Glutamatergic neuron (in vitro differentiated cells): Measurements from ENCODE around the gene SEMA4D. TPM values are rescaled to one million over a fixed set of nuclear protein-coding genes. Genes with fewer than 3 reads are reported as not detected.

ENCODE experiments used
- DNase-seq: peaks from one replicate; pipeline ENCODE4 v3.0.0; 2022
- H3K27ac Mint-ChIP-seq: one replicate; pipeline ENCODE4 v1.8.0; 2020; ENCODE audit warnings: mild to moderate bottlenecking, mixed read lengths, inconsistent platforms; ENCODE audit not compliant: unreplicated experiment
- H3K27me3 Mint-ChIP-seq: one replicate; pipeline ENCODE4 v1.8.0; 2020; ENCODE audit warnings: mild to moderate bottlenecking, moderate library complexity, mixed read lengths, inconsistent platforms; ENCODE audit not compliant: unreplicated experiment
- H3K36me3 Mint-ChIP-seq: one replicate; pipeline ENCODE4 v1.8.0; 2020; ENCODE audit warnings: mild to moderate bottlenecking, mixed read lengths, inconsistent platforms; ENCODE audit not compliant: unreplicated experiment
- H3K4me1 Mint-ChIP-seq: one replicate; pipeline ENCODE4 v1.8.0; 2020; ENCODE audit warnings: mild to moderate bottlenecking, low read depth, mixed read lengths, inconsistent platforms; ENCODE audit not compliant: unreplicated experiment
- H3K4me3 Mint-ChIP-seq: one replicate; pipeline ENCODE4 v1.8.0; 2020; ENCODE audit warnings: mild to moderate bottlenecking, mixed read lengths, inconsistent platforms; ENCODE audit not compliant: unreplicated experiment
- H3K9me3 Mint-ChIP-seq: one replicate; pipeline ENCODE4 v1.8.0; 2020; ENCODE audit warnings: mild to moderate bottlenecking, moderate library complexity, mixed read lengths, inconsistent platforms; ENCODE audit not compliant: unreplicated experiment
- total RNA-seq: library from RNA; stranded (reverse); fragmentation: NEBNext Ultra II Directional; extraction: Animal tissue kit (Norgen Biotek cat#: 25700); gene quantifications from one replicate; pipeline ENCODE4 v1.2.1, GENCODE V29; 2021; ENCODE audit not compliant: unreplicated experiment
- TF ChIP-seq, protein P1 (sequence below): fragments of 200-600 bp; sonication (generic); IDR thresholded peaks from one replicate; pipeline ENCODE4 v1.5.0; 2021; ENCODE audit not compliant: partially characterized antibody, unreplicated experiment

Gene SEMA4D
- total RNA-seq, 1 donor from 2014 or later = 192 TPM

DNA sequence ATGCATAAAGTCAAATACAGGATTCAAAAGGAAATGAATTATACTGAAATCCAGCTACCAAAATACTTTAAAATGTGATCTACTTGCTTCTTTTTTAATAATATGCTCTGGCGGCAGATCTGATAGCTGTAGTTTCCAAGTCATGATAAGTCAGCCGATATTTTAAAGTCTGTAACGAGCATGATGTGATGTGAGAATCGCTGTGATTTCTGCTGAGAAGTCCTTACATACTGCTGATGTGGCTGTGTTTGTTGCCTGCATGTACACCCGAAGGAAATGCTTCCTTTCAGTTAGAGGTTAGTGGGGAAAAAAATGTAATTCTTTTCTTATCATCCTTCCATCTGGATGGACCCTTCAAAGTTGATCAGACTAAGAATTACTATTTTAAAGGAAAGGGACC lies 4.8 kb upstream of the SEMA4D start:
- Mint-ChIP-seq H3K4me3 (no peak overlapping the region), H3K27ac (no peak overlapping the region), H3K36me3 (no peaks in the 10 kb centered on the region), H3K9me3 (peaks cover 2% of the 10 kb centered on the region), H3K4me1 (peaks cover 7% of the 10 kb centered on the region), H3K27me3 (peaks cover 2% of the 10 kb centered on the region)
- TF ChIP-seq, protein P1, sequence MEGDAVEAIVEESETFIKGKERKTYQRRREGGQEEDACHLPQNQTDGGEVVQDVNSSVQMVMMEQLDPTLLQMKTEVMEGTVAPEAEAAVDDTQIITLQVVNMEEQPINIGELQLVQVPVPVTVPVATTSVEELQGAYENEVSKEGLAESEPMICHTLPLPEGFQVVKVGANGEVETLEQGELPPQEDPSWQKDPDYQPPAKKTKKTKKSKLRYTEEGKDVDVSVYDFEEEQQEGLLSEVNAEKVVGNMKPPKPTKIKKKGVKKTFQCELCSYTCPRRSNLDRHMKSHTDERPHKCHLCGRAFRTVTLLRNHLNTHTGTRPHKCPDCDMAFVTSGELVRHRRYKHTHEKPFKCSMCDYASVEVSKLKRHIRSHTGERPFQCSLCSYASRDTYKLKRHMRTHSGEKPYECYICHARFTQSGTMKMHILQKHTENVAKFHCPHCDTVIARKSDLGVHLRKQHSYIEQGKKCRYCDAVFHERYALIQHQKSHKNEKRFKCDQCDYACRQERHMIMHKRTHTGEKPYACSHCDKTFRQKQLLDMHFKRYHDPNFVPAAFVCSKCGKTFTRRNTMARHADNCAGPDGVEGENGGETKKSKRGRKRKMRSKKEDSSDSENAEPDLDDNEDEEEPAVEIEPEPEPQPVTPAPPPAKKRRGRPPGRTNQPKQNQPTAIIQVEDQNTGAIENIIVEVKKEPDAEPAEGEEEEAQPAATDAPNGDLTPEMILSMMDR = no peak
- no peak for DNase-seq

DNA sequence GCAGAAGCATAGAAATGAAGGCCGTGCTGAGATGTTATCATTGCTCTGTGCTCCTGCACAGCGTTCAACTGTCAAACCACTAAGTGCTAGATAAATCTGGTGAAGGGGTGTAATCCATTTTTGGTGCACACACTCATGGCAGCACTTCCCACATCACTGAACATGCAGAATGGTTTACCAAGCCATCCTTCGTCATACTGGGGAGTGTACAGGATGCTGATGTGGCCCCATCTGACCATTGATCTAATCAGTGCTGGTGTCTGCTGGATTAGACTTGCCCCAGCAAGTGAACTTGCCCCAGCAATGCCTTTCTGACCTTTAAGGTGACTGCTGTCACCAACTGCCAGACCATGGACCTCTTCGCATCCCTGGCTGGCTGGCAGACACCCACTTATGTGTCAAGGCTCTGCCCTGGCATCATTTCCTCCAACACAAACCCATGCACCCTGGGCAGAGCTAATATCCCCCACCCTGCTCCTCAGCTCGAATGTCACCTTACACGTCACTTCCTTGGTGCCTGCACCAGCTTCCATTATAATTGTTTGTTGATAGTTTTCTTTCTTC lies 4.2 kb upstream of the SEMA4D start:
- Mint-ChIP-seq H3K9me3 (peaks cover 2% of the 10 kb centered on the region), H3K4me1 (peaks cover 7% of the 10 kb centered on the region), H3K4me3 (no peak overlapping the region), H3K36me3 (no peaks in the 10 kb centered on the region), H3K27me3 (peaks cover 2% of the 10 kb centered on the region), H3K27ac (no peak overlapping the region)
- TF ChIP-seq, protein P1 = no peak
- no peak for DNase-seq

DNA sequence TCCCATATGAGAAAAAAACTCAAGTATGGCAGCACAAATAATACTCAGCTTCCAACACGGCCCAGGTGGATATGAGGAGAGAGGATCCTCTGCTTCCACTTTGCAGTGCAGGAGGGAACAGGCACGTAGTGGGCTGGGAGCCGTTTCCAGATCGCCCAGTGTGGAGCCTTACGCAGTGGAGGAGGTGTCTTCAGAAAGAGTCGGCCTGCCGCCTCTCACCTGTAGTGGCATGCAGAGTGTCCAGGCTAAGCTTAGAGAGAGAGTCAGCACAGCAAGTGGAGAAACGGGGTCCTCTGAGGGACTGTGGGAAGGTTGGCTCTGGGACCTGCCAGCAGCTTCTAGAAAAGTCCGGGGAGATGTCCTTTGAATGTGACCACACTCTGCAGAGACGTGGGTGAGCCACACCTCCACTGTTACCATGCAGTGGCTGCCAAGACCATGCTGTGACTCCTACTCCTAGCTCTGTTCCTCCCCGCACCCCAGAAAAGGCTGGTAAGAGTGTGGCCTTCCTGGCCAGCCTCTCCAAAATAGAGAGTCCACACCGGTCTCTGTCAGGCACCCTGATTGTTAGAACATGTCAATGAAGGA lies 3.5 kb upstream of the SEMA4D start:
- Mint-ChIP-seq H3K27ac (no peak overlapping the region), H3K4me1 (peaks cover 13% of the 10 kb centered on the region), H3K4me3 (no peak overlapping the region), H3K27me3 (peaks cover 3% of the 10 kb centered on the region), H3K9me3 (peaks cover 7% of the 10 kb centered on the region), H3K36me3 (no peaks in the 10 kb centered on the region)
- TF ChIP-seq, protein P1 = no peak
- DNase-seq = no peak

DNA sequence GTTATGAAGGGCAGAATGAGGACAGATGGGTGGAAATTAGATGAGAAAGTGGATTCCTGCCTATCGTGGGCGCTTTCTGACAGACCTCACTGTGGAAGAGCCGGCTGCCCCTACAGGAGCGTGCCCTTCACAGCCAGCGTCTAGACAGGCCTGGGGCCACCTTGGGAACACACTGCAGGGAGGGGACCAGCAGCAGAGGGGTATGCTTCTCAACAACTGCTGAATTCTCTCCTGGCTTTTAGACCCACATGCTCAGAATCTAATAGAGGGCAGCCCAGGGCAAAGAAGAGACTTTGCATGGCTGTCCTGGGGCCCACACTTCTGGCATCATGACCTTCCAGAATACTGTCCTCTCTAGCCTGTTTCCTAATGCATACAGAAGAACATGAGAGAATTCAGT lies 2.1 kb upstream of the SEMA4D start:
- Mint-ChIP-seq H3K27me3 (peaks cover 7% of the 10 kb centered on the region), H3K4me1 (peaks cover 15% of the 10 kb centered on the region), H3K36me3 (no peaks in the 10 kb centered on the region), H3K9me3 (peaks cover 11% of the 10 kb centered on the region), H3K27ac (no peak overlapping the region), H3K4me3 (no peak overlapping the region)
- no peak for DNase-seq
- TF ChIP-seq, protein P1 = no peak

DNA sequence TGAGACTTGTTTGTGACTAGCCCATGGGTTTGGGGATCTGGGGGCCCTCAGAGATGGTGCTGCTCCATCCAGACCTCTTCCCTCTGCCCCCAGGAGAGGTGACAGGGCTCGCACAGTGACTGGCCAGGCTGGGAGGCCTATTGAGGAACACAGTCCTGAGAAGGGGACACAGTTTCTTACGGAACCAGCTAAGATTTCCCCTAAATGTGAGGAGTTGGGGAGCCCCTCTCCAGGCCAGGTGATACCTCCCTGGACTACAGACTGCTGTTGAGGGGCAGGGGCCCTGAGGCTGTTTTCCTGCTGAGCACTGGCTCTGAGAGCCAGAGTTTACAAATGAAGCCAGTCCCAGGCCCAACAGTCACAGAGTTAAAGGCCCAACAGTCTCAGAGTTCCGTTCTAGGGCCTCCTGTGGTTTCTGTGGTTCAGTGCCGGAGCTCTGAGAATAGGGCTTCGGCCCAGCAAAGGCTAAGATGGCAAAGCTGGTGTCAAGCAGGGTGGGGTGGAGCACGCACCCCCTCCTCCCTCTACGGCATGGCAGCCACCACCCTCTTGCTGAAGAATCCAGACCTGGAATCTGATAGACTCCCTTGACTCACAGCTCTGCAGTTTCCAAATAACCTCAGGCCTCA lies 1.1 kb upstream of the SEMA4D start:
- H3K27ac Mint-ChIP-seq = no peak overlapping the region
- H3K4me3 Mint-ChIP-seq = no peak overlapping the region
- peaks cover 9% of the 10 kb centered on the region for H3K27me3 Mint-ChIP-seq
- no peak for DNase-seq
- peaks cover 23% of the 10 kb centered on the region for H3K4me1 Mint-ChIP-seq
- TF ChIP-seq, protein P1 = no peak
- no peaks in the 10 kb centered on the region for H3K36me3 Mint-ChIP-seq
- peaks cover 19% of the 10 kb centered on the region for H3K9me3 Mint-ChIP-seq
